GM04504 (cell line): ENCODE data around the gene GFPT2.
"Not testable (repeated sequence)": the region's sequence is repeated elsewhere in the genome, so short reads cannot be mapped to it uniquely, and the experiment has no call there.

ENCODE experiments used
- DNase-seq: peaks from one replicate; pipeline ENCODE4 v3.0.0-alpha.2; 2012; ENCODE audit warnings: low read depth

The GFPT2 gene

GRCh38 chr5:180304016-180304292, 49.2 kb downstream of the GFPT2 start:
- no peak for DNase-seq

- no peak for DNase-seq
Measured at GRCh38 chr5:180303226-180304015, 49.7 kb downstream of the GFPT2 start.

GRCh38 chr5:180302256-180302655, 50.9 kb downstream of the GFPT2 start:
- DNase-seq, result no peak

- no peak for DNase-seq
Measured at GRCh38 chr5:180301253-180301652, 51.9 kb downstream of the GFPT2 start.

- no peak for DNase-seq
Measured at GRCh38 chr5:180299526-180299925, 53.6 kb downstream of the GFPT2 start.

GRCh38 chr5:180299014-180299413, 54.1 kb downstream of the GFPT2 start:
- DNase-seq, result not testable (repeated sequence)

GRCh38 chr5:180297587-180298282, 55.4 kb downstream of the GFPT2 start:
- DNase-seq, result no peak

- no peak for DNase-seq
Measured at GRCh38 chr5:180296771-180297170, 56.4 kb downstream of the GFPT2 start.

GRCh38 chr5:180294913-180295555, 58.1 kb downstream of the GFPT2 start:
- DNase-seq, result no peak

GRCh38 chr5:180294411-180294810, 58.7 kb downstream of the GFPT2 start:
- DNase-seq, result no peak

GRCh38 chr5:180291943-180292831, 60.9 kb downstream of the GFPT2 start, which contains the start of gene MAPK9:
Gene MAPK9, minus strand, starts transcription at chr5:180292083. Its CDS starts 11,522 bp downstream, at chr5:180280561.
- peak; percentile 54 for DNase-seq

GRCh38 chr5:180291234-180291940, 61.7 kb downstream of the GFPT2 start:
- DNase-seq, result no peak

- DNase-seq, result no peak
Measured at GRCh38 chr5:180290568-180291233, 62.4 kb downstream of the GFPT2 start.

- DNase-seq, result no peak
Measured at GRCh38 chr5:180289966-180290365, 63.2 kb downstream of the GFPT2 start.

- DNase-seq, result no peak
Measured at GRCh38 chr5:180289433-180289832, 63.7 kb downstream of the GFPT2 start.

GRCh38 chr5:180287868-180288267, 65.3 kb downstream of the GFPT2 start:
- DNase-seq, result no peak

- no peak for DNase-seq
Measured at GRCh38 chr5:180287404-180287803, 65.7 kb downstream of the GFPT2 start.

- no peak for DNase-seq
Measured at GRCh38 chr5:180284149-180284548, 69.0 kb downstream of the GFPT2 start.

- no peak for DNase-seq
Measured at GRCh38 chr5:180283026-180283615, 70.0 kb downstream of the GFPT2 start.

- DNase-seq, result no peak
Measured at GRCh38 chr5:180282281-180282680, 70.9 kb downstream of the GFPT2 start.

- DNase-seq, result no peak
Measured at GRCh38 chr5:180281706-180282105, 71.4 kb downstream of the GFPT2 start.
